NCI-H146 (cell line): ENCODE results near the gene MTRF1.
"Not testable (repeated sequence)": the region's sequence is repeated elsewhere in the genome, so short reads cannot be mapped to it uniquely, and the experiment has no call there.

ENCODE experiments used
- DNase-seq: peaks from one replicate; lab custom pipeline; 2025; lab: John Stamatoyannopoulos, UW

MTRF1 gene

GRCh38 chr13:41222259-41222852, 41.0 kb downstream of the MTRF1 start:
- DNase-seq = peak; percentile 49

- no peak for DNase-seq
Observed at GRCh38 chr13:41220401-41220800, 43.0 kb downstream of the MTRF1 start.

- DNase-seq = no peak
Observed at GRCh38 chr13:41216160-41216559, 47.2 kb downstream of the MTRF1 start.

GRCh38 chr13:41213919-41214318, 49.5 kb downstream of the MTRF1 start:
- no peak for DNase-seq

- DNase-seq = peak; percentile 94
Observed at GRCh38 chr13:41213316-41213715, 50.1 kb downstream of the MTRF1 start.

GRCh38 chr13:41212881-41213280, 50.5 kb downstream of the MTRF1 start:
- peak; percentile 24 for DNase-seq

- no peak for DNase-seq
Observed at GRCh38 chr13:41211062-41211461, 52.3 kb downstream of the MTRF1 start.

GRCh38 chr13:41206467-41206866, 56.9 kb downstream of the MTRF1 start:
- no peak for DNase-seq

- no peak for DNase-seq
Observed at GRCh38 chr13:41203810-41204209, 59.6 kb downstream of the MTRF1 start.

- DNase-seq = no peak
Observed at GRCh38 chr13:41200126-41200525, 63.2 kb downstream of the MTRF1 start.

- no peak for DNase-seq
Observed at GRCh38 chr13:41199526-41199925, 63.9 kb downstream of the MTRF1 start.

GRCh38 chr13:41199079-41199478, 64.3 kb downstream of the MTRF1 start:
- no peak for DNase-seq

- no peak for DNase-seq
Observed at GRCh38 chr13:41196620-41197019, 66.8 kb downstream of the MTRF1 start.

- no peak for DNase-seq
Observed at GRCh38 chr13:41196011-41196410, 67.4 kb downstream of the MTRF1 start.

- peak; percentile 92 for DNase-seq
Observed at GRCh38 chr13:41193919-41194824, 69.2 kb downstream of the MTRF1 start, which contains the start of gene KBTBD7. Gene KBTBD7, minus strand, starts transcription at chr13:41194569. Its CDS starts 312 bp downstream, at chr13:41194257.

- no peak for DNase-seq
Observed at GRCh38 chr13:41193469-41193868, 69.9 kb downstream of the MTRF1 start.

- no peak for DNase-seq
Observed at GRCh38 chr13:41188584-41188983, 74.8 kb downstream of the MTRF1 start.

GRCh38 chr13:41186481-41186880, 76.9 kb downstream of the MTRF1 start:
- DNase-seq = no peak

GRCh38 chr13:41182231-41182630, 81.1 kb downstream of the MTRF1 start:
- DNase-seq = no peak

GRCh38 chr13:41179593-41180250, 83.7 kb downstream of the MTRF1 start:
- no peak for DNase-seq

- DNase-seq = no peak
Observed at GRCh38 chr13:41178040-41178439, 85.3 kb downstream of the MTRF1 start.

GRCh38 chr13:41177616-41178015, 85.8 kb downstream of the MTRF1 start:
- DNase-seq = no peak

- not testable (repeated sequence) for DNase-seq
Observed at GRCh38 chr13:41175576-41175975, 87.8 kb downstream of the MTRF1 start.
